Measurements from ENCODE around the gene DDAH1. TPM values are rescaled to one million over a fixed set of nuclear protein-coding genes. Genes with fewer than 3 reads are reported as not detected.

DDAH1 gene
- total and polyA plus RNA-seq, 2 donors (not counting 3 experiments of a cell fraction or from before 2014, with no cell fraction given) = 44.0 to 75.2 TPM

DNA sequence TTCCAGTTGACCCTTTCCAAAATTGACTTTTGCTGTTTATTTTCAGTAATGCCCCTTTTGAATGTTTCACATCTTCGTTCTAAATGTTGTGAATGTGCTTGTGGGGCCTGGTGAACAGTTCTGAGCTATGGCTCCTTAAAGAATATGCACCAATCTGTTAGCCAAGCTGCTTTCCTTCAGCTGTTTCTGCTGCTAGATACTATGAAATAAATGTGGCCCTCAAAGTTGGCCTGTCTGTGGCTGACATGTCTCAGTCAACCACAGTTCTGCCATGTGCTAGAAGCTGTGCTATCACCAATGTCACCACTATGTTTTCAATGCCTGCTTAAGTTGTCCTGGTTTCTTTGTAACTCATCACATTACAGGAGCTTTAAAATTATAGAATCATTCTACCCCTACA, 101.9 kb downstream of the DDAH1 start:
- CTCF ChIA-PET = interaction anchor here (0.8 to 1.6 kb wide), 4 partner anchors 19 to 47 kb away, joined by 3 to 7 read pairs (median 4); no protein-coding TSS in a partner anchor
- no peak overlapping the region for H3K4me3 ChIP-seq (replicated peaks in 1 of 3; ENCODE audit: insufficient read depth in 1 of 3, low read depth in 1 of 3, low read length in 3 of 3)
- H3K9me3 ChIP-seq (replicated peaks; ENCODE audit: control insufficient read depth, insufficient read depth, low read length) = no peaks in the 10 kb centered on the region
- no TSS peak for BruUV-seq (replicated peaks)
- no peak overlapping the region for H3K27ac ChIP-seq (ENCODE audit: insufficient read depth, low read depth, low read length)
- no peak overlapping the region for H3K4me2 ChIP-seq (ENCODE audit: insufficient read depth, low read length)
- H3K79me2 ChIP-seq (ENCODE audit: control insufficient read depth, insufficient read depth, low read length) = peaks cover 37% of the 10 kb centered on the region
- H4K20me1 ChIP-seq (replicated peaks; ENCODE audit: control insufficient read depth, extremely low read depth, insufficient read depth, low read length) = no peaks in the 10 kb centered on the region
- POLR2A ChIA-PET = no interaction called here
- intact Hi-C loops (cut with micrococcal nuclease) = loop anchor here (5.0 kb wide), 1 partner anchor 34 kb away; no protein-coding TSS in a partner anchor
- DNase-seq (ENCODE audit: low read depth, low spot score) = no peak
- no peaks in the 10 kb centered on the region for H3K9me1 ChIP-seq (replicated peaks; ENCODE audit: control insufficient read depth, extremely low read depth, insufficient read depth, low read length)
- no peak overlapping the region for H2AFZ ChIP-seq (ENCODE audit: low read depth, low read length)
- dilution Hi-C loops (cut with MboI; ENCODE audit: extremely low pct_ligation_motif_present, low sequenced_read_pairs) = no loop called here
- no peak for TF ChIP-seq FOS (IDR thresholded peaks at IDR 0.05; ENCODE audit: borderline replicate concordance, insufficient read depth, low read length)
- TF ChIP-seq, protein P1, sequence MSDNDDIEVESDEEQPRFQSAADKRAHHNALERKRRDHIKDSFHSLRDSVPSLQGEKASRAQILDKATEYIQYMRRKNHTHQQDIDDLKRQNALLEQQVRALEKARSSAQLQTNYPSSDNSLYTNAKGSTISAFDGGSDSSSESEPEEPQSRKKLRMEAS (IDR thresholded peaks at IDR 0.05; ENCODE audit: insufficient read depth, insufficient read length) = no peak
- TF ChIP-seq EZH2 (IDR thresholded peaks at IDR 0.05; ENCODE audit: borderline replicate concordance, low read depth, low read length, severe bottlenecking) = no peak
- no peak for TF ChIP-seq POLR2A (IDR thresholded peaks at IDR 0.05; ENCODE audit: low read depth, low read length)
- no peak for TF ChIP-seq GATA2 (IDR thresholded peaks at IDR 0.05; ENCODE audit: insufficient read depth, insufficient read length, low read depth, low read length)
- TF ChIP-seq MYC (IDR thresholded peaks at IDR 0.05; ENCODE audit: low read depth, low read length) = no peak
- no peak for TF ChIP-seq JUN (IDR thresholded peaks at IDR 0.05; ENCODE audit: borderline replicate concordance, insufficient read depth, insufficient read length, low read depth)
- no peak for TF ChIP-seq POLR2AphosphoS5 (IDR thresholded peaks at IDR 0.05; ENCODE audit: insufficient read depth, low read depth, low read length)
- TF ChIP-seq CTCF (IDR thresholded peaks at IDR 0.05; ENCODE audit: extremely low read depth in 1 of 2, insufficient read depth in 1 of 2, low read depth in 1 of 2, low read length in 2 of 2) = no peak
- no peaks in the 10 kb centered on the region for H3K27me3 ChIP-seq (ENCODE audit: control insufficient read depth in 2 of 2, insufficient read depth in 2 of 2, low read length in 2 of 2)
- no peak for FAIRE-seq
- peaks cover 0 to 3% of the 10 kb centered on the region in 2 experiments for H3K36me3 ChIP-seq (ENCODE audit: control insufficient read depth in 2 of 2, extremely low read depth in 1 of 2, insufficient read depth in 2 of 2, low read length in 2 of 2)
- peaks cover 43% of the 10 kb centered on the region for H3K4me1 ChIP-seq (ENCODE audit: control insufficient read depth, extremely low read depth, insufficient read depth, low read length)
- no peak overlapping the region for H3K9ac ChIP-seq (replicated peaks; ENCODE audit: extremely low read depth, insufficient read depth, low read length)
